Activated CD4-positive, alpha-beta T cell treated with anti-CD3 and anti-CD28 coated beads for 24 hours (primary cell): ENCODE data around the gene CTDSPL.
"Not testable (repeated sequence)": the region's sequence is repeated elsewhere in the genome, so short reads cannot be mapped to it uniquely, and the experiment has no call there.

Experiments used
- DNase-seq, 2 donors: peaks; one replicate each; pipeline ENCODE4 v3.0.0-alpha.2; 2020; ENCODE audit warnings: low read depth in 2 of 2

Gene CTDSPL, protein sequence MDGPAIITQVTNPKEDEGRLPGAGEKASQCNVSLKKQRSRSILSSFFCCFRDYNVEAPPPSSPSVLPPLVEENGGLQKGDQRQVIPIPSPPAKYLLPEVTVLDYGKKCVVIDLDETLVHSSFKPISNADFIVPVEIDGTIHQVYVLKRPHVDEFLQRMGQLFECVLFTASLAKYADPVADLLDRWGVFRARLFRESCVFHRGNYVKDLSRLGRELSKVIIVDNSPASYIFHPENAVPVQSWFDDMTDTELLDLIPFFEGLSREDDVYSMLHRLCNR

DNA sequence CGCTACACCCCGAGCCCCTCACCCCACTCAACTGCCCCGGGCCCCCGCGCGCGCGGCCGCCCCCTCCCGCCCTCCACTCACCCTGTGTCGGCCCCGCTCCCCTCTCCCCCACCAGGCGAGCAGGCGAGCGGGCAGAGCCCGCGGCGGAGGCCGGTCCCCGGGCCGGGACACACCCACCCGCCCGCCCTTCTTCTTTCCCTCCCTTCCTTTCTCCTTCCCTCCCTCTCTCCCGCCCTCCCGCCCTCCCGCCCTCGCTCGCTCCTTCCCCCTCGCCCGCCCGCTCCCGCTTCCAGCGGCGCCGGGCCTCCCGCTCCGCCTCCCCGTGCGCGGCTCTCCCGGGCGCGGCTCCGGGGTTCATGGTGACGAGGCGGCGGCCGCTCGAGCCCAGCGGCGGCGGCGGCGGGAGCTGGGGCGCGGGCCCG lies at the start of gene CTDSPL:
Gene CTDSPL, plus strand, starts transcription at position 261 of the 422 bp plus-strand sequence. CDS start 320 bp downstream, outside the sequence.
- DNase-seq, result no peak

DNA sequence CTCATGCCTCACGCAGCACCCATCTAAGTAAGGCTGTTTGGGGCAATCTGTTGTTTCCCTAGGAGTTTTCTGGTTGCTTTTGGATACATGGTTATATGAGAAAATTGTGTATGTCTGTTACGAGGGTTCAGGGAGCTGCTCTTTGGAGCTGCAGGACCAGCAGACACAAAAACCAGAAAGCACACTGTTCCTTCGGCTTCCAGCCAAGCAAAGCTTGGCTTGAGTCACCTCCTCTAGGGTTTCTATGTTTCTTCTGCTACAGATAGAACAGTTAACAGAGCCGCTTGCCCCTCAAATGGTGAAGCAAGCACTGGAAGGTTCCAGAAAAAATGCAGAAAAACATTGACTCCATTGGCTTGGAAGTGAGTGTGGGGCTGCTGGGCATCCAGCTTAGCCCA lies 49.2 kb upstream of the CTDSPL start:
- DNase-seq, result no peak

GRCh38 chr3:37813403-37813802 lies 48.3 kb upstream of the CTDSPL start:
- no peak for DNase-seq

DNA sequence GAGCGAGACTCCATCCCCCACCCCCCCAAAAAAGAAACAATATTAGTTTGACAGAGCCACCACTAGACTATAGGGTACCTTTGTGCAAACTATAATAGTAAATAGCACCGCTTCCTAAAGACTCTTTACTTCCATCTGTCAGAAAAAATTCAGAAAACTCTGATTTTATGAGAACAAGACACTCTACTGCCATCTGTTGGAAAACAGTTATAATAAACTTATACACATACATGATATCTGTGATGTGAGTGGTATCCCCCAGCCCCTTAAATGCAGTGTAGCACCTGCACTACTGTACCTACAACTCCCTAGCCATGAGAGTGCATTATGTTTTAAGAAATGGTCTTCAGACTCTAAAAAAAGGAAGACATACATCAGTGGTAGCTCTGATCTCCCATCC lies 47.1 kb upstream of the CTDSPL start:
- DNase-seq, result no peak

DNA sequence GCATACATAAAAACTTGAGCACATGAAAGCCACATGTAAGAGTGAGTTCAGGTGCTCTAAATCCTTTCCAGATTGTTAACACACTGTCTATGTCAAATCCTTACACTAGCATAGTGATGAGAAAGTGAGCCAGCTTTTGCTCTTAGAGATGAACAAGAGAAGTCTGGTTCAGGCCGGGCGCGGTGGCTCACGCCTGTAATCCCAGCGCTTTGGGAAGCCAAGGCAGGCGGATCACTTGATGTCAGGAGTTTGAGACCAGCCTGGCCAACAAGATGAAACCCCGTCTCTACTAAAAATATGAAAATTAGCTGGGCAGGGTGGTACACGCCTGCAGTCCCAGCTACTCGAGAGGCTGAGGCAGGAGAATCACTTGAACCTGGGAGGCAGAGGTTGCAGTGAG lies 46.5 kb upstream of the CTDSPL start:
- not testable (repeated sequence) for DNase-seq

DNA sequence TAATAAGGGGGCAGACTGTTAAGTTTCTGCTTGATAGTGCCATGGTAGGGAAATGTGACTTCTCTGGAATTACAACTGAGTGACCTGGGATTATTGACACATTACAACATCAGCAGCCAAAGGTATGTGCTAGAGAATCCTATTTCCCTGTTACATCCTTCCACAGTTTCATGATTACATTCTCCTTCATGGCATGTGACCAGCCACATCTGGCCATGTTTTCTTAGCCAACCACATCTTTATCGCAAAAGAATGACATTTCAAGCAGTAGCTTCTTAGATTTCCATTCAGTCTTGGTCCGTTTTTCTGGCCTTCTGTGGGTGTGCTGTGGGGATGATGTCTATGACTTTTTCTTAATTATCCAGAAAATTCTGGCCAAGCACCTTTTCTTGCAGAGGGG lies 45.4 kb upstream of the CTDSPL start:
- no peak for DNase-seq

DNA sequence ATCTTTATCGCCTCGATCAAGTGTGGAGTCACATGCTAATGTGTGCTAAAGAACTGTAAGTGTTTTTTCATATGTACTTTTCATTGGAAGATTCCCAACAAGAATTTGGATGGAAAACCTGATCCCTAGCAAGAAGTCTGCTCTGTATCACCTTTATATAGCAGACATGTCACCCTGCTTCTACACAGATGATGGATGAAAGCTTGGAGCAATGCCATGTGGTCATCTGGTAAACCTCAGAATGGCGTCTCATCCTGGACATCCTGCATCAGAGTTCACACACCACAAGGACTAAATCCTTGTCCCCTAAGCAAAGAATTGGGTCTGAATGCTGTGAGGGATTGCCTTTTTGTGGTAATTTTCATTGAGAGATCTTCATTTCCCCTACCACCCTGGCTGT lies 42.1 kb upstream of the CTDSPL start:
- DNase-seq, result no peak

DNA sequence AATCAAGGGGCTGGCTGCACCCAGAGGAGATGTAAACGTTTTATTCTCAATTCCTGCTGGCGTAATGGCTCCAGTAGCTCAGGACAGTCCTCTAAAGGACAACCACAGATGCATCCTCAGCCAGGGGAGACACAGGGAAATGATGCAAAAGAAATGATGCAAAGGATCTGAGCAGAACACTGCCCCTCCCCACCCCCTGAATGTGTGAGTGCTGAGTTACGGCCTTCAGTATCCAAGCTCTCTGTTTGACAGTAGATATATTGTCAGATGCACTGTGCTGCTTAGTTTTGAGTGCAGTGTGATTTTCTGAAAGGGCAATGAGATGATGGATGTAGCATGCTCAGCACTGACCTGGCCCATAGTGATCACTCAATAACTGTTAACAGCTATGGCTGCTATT lies 41.4 kb upstream of the CTDSPL start:
- no peak for DNase-seq

DNA sequence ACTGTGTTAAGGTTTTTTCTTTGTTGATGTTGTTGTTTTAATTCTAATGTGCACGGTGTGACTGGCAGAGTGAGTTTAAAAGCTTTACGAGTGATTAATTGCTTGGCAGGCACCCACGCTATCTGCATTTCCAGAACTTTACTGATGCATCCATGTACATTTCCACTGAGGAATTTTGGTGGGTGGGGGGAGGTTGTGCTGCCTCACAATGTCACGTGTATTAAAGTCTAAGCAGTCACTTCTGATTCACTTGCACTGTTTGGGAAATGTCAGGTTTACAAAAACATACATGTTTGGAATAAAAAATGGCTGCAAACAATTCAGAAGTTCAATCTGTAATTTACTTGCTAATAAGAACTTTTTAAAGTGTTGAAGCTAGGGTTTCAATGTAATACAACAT lies 38.5 kb upstream of the CTDSPL start:
- DNase-seq, result no peak

DNA sequence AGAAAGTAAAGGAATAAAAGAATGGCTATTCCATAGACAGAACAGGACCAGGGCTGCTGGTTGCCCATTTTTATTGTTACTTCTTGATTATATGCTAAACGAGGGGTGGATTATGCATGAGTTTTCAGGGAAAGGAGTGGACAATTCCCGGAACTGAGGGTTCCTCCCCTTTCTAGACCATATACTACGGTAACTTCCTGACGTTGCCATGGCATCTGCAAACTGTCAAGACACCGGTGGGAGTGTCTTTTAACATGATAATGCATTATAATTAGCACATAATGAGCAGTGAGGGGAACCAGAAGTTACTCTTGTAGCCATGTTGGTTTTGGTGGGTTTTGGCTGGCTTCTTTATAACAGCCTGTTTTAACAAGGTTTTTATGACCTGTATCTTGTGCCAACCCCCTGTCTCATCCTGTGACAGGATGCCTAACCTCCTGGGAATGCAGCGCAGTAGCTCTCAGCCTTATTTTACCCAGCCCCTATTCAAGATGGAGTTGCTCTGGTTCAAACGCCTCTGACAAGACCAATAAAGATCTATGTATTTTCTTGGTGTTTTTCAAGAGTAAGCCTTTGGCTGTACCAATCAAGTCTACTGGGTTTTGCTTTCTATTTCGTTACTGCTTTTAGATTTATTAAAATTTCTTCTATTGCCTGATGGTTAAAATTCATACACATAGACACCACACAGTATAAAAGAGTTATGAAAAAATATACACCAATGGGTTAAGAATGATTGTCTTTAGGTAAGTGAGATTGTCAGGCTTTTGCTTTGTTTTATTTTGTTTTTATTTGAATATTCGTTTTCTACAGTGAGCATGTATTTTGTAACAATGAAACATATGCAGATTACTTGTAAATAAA lies 37.4 kb upstream of the CTDSPL start:
- DNase-seq, result no peak

DNA sequence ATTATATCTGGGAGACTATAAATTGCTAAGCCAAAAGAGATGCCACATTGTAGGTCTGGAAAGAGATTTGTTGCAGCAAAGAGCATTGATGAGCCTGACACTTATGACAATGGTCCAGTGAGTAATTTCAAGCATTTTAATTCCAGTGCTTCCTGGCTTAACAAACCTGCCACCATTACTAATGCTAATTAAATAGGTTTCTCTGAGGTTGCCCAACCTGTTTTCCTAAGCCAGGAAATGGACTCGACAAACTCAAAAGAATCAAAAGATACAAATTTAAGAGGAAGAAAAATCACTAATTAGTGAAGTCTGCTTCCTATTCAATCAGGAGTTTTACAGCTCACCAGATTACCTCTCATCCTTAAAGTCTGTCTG lies 36.7 kb upstream of the CTDSPL start:
- DNase-seq, result no peak

DNA sequence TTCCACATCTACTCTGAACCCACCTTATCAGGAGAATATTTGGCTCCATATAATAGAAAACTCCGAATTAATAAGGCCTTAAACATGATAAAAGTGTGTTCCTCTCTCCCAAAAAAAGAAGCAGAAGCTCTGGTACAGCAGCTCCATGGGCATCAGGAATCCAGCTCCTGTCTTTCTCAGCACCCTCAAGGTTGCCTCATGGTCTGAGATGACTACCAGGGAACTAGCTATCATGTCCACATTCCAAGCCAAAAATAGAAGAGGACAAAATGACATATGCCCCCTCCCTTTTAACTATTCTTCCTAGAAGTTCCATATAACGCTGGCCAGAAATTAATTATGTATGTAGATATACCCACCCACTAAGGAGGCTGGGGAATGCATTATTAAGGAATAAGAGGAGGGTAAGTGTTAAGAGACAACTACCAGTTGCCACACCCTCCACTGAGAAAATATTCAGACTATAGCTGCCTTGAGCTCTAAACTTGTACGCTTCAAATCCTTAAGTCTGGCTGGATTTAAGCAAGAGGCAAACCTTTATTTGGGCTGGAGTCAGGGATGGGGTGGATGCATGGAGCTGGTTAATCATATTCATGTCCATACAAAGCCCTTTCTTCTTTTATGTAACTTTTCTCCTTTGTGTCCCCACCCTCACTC lies 35.8 kb upstream of the CTDSPL start:
- DNase-seq, result no peak

- no peak for DNase-seq
Measured at GRCh38 chr3:37826502-37826901, 35.2 kb upstream of the CTDSPL start.

GRCh38 chr3:37826933-37827332 lies 34.7 kb upstream of the CTDSPL start:
- no peak for DNase-seq

DNA sequence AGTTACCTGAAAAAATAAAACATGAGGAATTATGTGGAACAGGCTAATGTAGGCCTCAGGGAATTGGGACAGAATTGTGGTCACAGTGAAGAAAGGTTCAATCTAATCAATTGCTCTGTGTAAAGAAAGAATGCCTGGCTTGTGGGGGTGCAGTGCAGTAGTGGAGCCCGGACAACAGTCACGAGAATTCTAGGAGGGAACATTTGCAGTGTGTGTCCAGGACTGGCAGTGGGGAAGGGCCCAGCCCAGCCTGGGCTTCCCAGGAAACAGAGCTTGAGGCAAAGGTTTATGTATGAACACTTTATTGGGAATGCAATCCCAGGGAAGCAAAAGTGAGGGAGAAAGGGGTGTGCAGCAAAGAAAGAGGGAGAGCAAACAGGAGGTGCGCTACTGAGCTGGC lies 29.2 kb upstream of the CTDSPL start:
- DNase-seq, result no peak

- no peak for DNase-seq
Measured at GRCh38 chr3:37833302-37834186, 28.1 kb upstream of the CTDSPL start.

GRCh38 chr3:37836589-37836988 lies 25.1 kb upstream of the CTDSPL start:
- DNase-seq, result no peak

- no peak for DNase-seq
Measured at GRCh38 chr3:37847689-37848088, 14.0 kb upstream of the CTDSPL start.

- no peak for DNase-seq
Measured at GRCh38 chr3:37849146-37849923, 12.3 kb upstream of the CTDSPL start.

GRCh38 chr3:37852097-37852496 lies 9.6 kb upstream of the CTDSPL start:
- no peak for DNase-seq

DNA sequence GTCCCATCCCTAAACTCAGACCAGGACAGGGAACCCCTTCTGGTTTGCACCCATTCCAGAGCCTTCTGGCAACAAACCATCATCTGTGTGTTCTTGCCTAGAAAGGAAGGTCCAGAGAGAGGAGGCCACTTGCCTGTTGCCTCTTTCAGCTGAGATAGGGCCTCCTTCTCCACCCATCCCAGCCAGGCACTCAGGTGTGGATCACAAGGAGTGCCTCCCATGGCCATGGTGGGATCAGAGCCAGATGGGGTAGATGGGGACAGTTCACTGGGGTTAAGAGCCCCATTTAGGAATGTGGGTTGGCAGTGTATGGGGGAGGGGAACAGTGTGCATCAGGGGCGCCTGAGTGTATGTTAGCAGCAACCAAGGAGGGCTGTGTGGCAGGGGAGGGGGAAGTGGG lies 8.9 kb upstream of the CTDSPL start:
- no peak for DNase-seq
